Right atrium auricular region (tissue), 2 donors: ENCODE measurements around the gene SFN. TPM values are rescaled to one million over a fixed set of nuclear protein-coding genes. Genes with fewer than 3 reads are reported as not detected.
"Not testable (repeated sequence)": the region's sequence is repeated elsewhere in the genome, so short reads cannot be mapped to it uniquely, and the experiment has no call there.

Source experiments
- DNase-seq: peaks from one replicate; pipeline ENCODE4 v3.0.0-alpha.2; 2019; ENCODE audit warnings: low spot score
- H3K27ac ChIP-seq, 2 donors: fragments of 200-600 bp; sonication (generic); 1 replicate in 1 of 2; 2 replicates in 1 of 2; pipeline ENCODE4 v1.5.1; 2016 to 2019
- H3K27me3 ChIP-seq, 2 donors: fragments of 200-600 bp; sonication (generic); one replicate each; pipeline versions ENCODE4 v1.5.1 to v1.6.0; 2017 to 2019
- H3K36me3 ChIP-seq: fragments of 200-600 bp; sonication (generic); one replicate; pipeline ENCODE4 v1.5.1; 2016
- H3K4me1 ChIP-seq, 2 donors: fragments of 200-600 bp; sonication (generic); one replicate each; pipeline versions ENCODE4 v1.5.1 to v1.6.0; 2017 to 2019
- H3K4me3 ChIP-seq, 2 donors: fragments of 200-600 bp; sonication (generic); 1 replicate in 1 of 2; 2 replicates in 1 of 2; pipeline ENCODE4 v1.5.1; 2017 to 2019; ENCODE audit warnings: mild to moderate bottlenecking in 1 of 2, moderate library complexity in 1 of 2
- H3K9me3 ChIP-seq, 2 donors: fragments of 200-600 bp; sonication (generic); one replicate each; pipeline ENCODE4 v1.5.1; 2019
- CTCF ChIP-seq, 2 donors: fragments of 200-600 bp; sonication (generic); IDR thresholded peaks; one replicate each; pipeline ENCODE4 v1.5.1; 2019; ENCODE audit warnings: antibody characterized with exemption in 2 of 2
- total RNA-seq, 2 donors: library from RNA; depleted of rRNA; stranded (reverse); fragments of >200 nt; gene quantifications; one replicate each; pipeline ENCODE4 v1.1.0, GENCODE V29; 2016

SFN gene
- total RNA-seq, 2 donors from 2014 or later, result 0.51 TPM; not detected in 1

- Histone ChIP-seq H3K4me3 (no peak overlapping the region), H3K36me3 (peaks cover 28% of the 10 kb centered on the region), H3K9me3 (no peaks in the 10 kb centered on the region), H3K27me3 (no peaks in the 10 kb centered on the region), H3K27ac (peak overlapping the region; percentile 85), H3K4me1 (peaks cover 0 to 43% of the 10 kb centered on the region in 2 donors)
- DNase-seq, result no peak
- TF ChIP-seq CTCF (IDR thresholded peaks at IDR 0.05), result no peak
Measured at GRCh38 chr1:26829184-26829911, 33.6 kb upstream of the SFN start.

GRCh38 chr1:26831059-26831458 lies 31.9 kb upstream of the SFN start:
- peaks cover 39% of the 10 kb centered on the region for H3K36me3 ChIP-seq
- H3K9me3 ChIP-seq, result no peaks in the 10 kb centered on the region
- no peak for TF ChIP-seq CTCF (IDR thresholded peaks at IDR 0.05)
- no peak for DNase-seq
- H3K27me3 ChIP-seq, result no peaks in the 10 kb centered on the region
- H3K27ac ChIP-seq, result no peak overlapping the region
- H3K4me3 ChIP-seq, result no peak overlapping the region
- H3K4me1 ChIP-seq, result peaks cover 0 to 35% of the 10 kb centered on the region in 2 donors

GRCh38 chr1:26831546-26832248 lies 31.3 kb upstream of the SFN start:
- H3K9me3 ChIP-seq, result no peaks in the 10 kb centered on the region
- H3K36me3 ChIP-seq, result peaks cover 42% of the 10 kb centered on the region
- no peaks in the 10 kb centered on the region for H3K27me3 ChIP-seq
- no peak overlapping the region for H3K4me3 ChIP-seq
- TF ChIP-seq CTCF (IDR thresholded peaks at IDR 0.05), result no peak
- H3K27ac ChIP-seq, result no peak overlapping the region
- peaks cover 0 to 34% of the 10 kb centered on the region in 2 donors for H3K4me1 ChIP-seq
- no peak for DNase-seq

- H3K4me3 ChIP-seq, result no peak overlapping the region
- no peak for TF ChIP-seq CTCF (IDR thresholded peaks at IDR 0.05)
- H3K36me3 ChIP-seq, result peaks cover 42% of the 10 kb centered on the region
- H3K4me1 ChIP-seq, result peaks cover 0 to 30% of the 10 kb centered on the region in 2 donors
- no peaks in the 10 kb centered on the region for H3K27me3 ChIP-seq
- no peak for DNase-seq
- no peak overlapping the region for H3K27ac ChIP-seq
- no peaks in the 10 kb centered on the region for H3K9me3 ChIP-seq
Measured at GRCh38 chr1:26832249-26832960, 30.5 kb upstream of the SFN start.

GRCh38 chr1:26833432-26834405 lies 29.2 kb upstream of the SFN start:
- TF ChIP-seq CTCF (IDR thresholded peaks at IDR 0.05), result no peak
- no peak overlapping the region for H3K4me3 ChIP-seq
- no peak overlapping the region for H3K27ac ChIP-seq
- H3K4me1 ChIP-seq, result peaks cover 0 to 17% of the 10 kb centered on the region in 2 donors
- H3K36me3 ChIP-seq, result peaks cover 45% of the 10 kb centered on the region
- no peaks in the 10 kb centered on the region for H3K9me3 ChIP-seq
- no peak for DNase-seq
- no peaks in the 10 kb centered on the region for H3K27me3 ChIP-seq

GRCh38 chr1:26837665-26838064 lies 25.3 kb upstream of the SFN start:
- not testable (repeated sequence) for H3K4me3 ChIP-seq, DNase-seq, H3K9me3 ChIP-seq, H3K27ac ChIP-seq, H3K27me3 ChIP-seq, H3K4me1 ChIP-seq
- peaks cover 69% of the 10 kb centered on the region for H3K36me3 ChIP-seq
